ENCODE data around the gene MGAT4B.
"Not testable (repeated sequence)": the region's sequence is repeated elsewhere in the genome, so short reads cannot be mapped to it uniquely, and the experiment has no call there.

The MGAT4B gene

DNA sequence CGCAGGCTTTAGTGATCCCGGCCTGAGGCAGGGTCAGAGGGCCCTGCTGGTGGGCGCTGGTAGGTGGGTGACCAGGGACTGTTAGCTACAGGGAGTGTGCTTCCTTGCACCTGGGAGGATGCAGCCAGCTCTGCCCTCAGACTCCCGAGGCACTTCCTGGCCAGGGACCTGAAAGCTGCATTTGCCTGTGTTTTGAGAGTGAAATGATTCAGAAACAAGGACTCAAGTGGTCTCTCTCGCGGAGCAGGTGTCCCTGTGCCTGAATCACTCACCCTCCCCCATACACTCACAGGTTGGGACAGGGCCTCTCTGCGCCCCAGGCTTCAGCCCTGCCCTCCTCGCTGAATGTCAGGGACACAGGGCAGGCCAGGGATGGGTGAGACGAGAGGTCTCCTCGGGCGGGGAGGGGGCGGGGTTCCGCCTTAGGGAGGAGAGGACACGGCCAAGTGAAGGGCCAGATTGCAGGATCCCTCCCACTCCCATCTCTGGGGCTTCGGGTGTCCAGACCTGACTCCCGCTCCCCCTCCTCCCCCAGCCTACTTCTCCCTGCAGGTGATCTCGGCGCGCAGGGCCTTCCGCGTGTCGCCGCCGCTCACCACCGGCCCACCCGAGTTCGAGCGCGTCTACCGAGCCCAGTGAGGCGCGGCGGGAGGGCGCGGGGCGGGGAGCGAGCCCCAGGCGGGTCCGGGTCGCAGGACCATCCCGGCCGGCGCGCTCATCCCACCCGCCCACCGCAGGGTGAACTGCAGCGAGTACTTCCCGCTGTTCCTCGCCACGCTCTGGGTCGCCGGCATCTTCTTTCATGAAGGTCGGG is 11.4 kb downstream of the MGAT4B start:
- no peak for DNase-seq (ENCODE audit: low read depth in 2 of 2)

DNA sequence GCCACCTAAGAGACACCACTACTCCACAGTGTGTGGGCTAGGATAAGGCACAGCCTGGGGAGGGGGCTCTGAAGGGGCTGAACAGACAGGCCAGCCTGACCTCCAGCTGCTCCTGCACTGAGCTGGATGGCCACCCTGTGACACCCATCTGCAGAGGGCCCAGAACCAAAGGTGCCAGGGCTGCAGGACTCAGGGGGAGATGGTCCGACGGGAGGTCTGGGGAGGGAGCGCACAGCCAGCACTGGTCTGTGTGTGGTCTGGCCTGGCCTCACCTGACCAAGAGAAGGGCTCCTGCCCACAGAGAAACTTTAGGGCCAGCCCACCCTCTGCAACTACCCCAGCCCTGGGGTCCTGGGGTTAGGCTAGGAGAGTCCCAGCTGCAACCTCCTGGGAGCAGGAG is 12.1 kb downstream of the MGAT4B start:
- DNase-seq (ENCODE audit: low read depth in 2 of 2) = no peak

DNA sequence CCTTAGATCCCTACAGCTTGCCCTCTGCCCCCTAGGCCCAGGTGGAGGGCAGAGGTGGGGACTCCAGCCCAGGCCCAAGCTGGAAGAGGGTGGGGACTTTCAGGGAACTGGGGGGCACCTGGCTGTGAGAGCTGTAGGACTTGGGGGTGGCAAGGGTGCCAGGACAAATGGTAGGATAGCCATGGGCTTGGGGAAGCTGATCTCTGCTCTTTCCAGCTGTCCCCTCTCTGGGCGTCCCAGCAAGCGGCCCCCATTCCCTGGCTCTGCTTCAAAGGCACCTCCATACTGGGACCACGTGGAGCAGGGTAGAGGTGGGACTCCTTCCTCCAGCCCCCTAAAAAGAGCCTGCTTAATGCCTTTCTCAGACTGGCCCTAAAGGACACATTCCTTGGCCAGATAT is 12.5 kb downstream of the MGAT4B start:
- no peak for DNase-seq (ENCODE audit: low read depth in 2 of 2)

DNA sequence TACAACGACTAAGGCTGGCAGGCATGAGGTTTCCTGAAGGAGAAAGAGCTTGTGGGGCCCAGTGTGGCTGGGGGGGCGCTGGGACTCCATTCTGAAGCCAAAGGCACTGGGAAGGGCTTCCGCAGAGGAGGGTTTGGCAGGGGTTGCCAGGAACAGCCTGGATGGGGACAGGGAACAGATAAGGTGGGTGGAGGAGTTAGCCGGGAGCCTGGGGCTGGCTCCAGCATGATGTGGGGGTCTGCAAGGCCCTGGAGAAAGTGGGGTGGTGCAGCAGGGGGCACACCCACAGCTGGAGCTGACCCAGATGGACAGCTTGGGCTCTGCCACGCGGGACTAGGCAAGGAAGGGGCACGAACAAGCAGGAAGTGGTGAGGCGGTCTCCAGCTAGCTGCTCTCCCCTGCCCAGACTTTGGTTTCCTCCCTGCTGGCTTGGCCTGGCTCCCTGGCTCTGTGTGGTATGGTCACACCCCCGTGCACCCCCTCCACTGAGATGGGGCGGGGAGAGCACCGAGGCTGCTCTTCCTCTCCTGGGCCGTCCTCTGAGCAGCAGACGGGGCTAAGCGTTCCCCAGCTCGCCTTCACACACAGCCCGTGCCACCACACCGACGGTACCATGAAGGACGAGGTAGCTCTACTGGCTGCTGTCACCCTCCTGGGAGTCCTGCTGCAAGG is 13.1 kb downstream of the MGAT4B start, which contains the start of gene LTC4S:
LTC4S (plus strand) TSS at position 519 of the 672 bp plus-strand sequence; CDS start at position 614, 95 bp downstream.
- DNase-seq (ENCODE audit: low read depth in 2 of 2) = no peak

- DNase-seq (ENCODE audit: low read depth in 2 of 2) = no peak
These were observed 13.8 kb downstream of the MGAT4B start for GRCh38 chr5:179792612-179793467.

GRCh38 chr5:179791881-179792611 is 14.6 kb downstream of the MGAT4B start:
- no peak for DNase-seq (ENCODE audit: low read depth in 2 of 2)

DNA sequence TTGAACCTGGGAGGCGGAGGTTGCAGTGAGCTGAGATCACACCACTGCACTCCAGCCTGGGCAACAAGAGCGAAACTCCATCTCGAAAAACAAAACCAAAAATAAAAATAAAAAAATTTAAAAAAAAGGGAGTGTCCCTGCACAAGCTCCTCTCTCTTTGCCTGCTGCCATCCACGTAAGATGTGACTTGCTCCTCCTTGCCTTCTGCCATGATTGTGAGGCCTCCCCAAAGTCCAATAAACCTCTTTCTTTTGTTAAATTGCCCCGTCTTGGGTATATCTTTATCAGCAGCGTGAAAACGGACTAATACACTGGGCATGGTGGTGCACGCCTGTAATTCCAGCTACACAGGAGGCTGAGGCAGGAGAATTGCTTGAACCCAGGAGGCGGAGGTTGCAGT is 17.4 kb downstream of the MGAT4B start:
- not testable (repeated sequence) for DNase-seq (ENCODE audit: low read depth in 2 of 2)

DNA sequence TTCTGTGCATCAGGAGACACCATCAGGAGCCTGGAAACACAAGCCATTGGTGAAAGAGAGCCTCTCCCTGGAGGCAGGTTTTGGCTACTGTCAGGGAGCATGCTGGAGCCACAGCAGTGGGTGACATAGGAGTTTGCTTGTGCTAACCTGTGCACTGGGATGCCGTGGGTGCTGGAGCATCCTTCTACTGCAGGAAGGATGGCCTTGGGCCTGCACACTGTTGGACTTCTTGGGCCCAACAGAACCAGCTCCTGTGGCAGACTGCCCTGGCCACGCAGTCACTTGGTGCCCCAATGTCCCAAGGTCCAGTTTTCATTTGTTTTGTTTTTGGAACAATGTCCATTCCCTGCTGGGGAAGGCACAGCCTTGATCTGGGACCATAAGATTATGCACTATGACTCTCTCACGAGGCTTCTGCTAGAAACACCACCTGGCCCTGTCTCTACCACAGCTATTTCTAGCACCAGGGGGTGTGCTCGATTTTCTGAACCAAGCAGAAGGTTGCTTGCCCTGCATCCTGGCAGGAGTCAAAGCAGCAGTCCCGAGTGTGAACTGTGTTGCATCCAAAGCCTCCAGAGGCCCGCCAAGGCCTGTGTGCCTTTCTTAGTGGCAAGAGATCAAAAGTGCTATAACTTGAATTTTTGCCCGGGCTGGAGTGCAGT is 18.3 kb downstream of the MGAT4B start:
- DNase-seq (ENCODE audit: low read depth in 2 of 2) = no peak

DNA sequence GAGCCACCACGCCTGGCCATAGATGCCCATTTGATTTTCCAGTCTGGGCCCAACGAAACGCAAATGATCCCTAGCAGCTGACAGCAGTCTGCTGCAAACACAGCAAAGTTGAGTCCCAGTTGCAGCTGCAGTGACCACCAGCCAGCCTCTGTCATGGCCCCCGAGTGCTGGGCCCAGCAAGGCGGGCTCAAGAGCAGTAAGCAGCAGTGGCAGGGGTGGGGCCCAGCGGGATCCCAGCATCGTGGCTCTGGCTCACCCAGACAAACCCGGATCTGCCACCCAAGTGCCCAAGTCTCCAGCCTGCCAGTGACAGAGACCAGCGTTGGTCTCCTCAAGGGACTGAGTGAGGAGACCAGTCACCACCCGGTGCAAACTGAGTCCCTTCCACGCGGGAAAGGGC is 19.8 kb downstream of the MGAT4B start:
- DNase-seq (ENCODE audit: low read depth in 2 of 2) = no peak

GRCh38 chr5:179783128-179783527 is 23.5 kb downstream of the MGAT4B start:
- no peak for DNase-seq (ENCODE audit: low read depth in 2 of 2)

DNA sequence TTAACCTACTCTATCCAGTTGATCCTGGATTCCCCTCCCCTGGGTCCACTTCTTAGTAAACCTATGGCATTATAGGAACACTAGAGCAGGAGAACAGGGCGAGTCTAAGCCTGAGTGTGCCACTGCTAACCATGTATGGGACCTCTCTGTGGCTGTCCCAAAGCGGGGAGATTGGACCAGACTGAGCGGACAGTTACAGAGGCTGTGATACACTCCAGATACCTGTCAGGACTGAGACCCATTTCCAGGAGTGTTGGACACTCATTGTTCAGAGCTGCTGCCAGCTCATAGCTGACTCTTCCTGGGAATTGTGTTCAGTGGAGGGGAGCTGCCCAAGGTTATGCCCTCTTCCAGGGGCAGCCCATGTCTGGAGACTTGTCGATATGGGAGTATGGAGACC is 24.8 kb downstream of the MGAT4B start:
- no peak for DNase-seq (ENCODE audit: low read depth in 2 of 2)

DNA sequence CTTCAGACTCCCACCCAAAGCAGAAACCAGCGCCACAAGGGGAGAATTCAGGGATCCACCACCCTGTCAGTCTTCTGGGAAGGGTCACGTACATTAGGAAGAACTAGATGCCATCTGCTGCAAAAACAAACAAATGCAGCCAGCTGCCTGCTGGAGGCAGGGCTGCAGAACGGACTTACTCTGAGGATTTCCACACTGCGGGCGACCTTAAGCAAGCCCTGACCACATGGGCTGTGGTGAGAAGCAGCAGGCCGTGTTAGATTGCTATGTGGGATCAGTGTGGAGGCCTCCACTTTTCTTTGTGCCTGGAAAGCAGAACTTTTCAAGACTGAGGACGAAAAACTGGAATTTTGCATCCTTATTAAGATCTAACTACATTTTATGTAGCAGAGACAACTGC is 26.3 kb downstream of the MGAT4B start:
- no peak for DNase-seq (ENCODE audit: low read depth in 2 of 2)

DNA sequence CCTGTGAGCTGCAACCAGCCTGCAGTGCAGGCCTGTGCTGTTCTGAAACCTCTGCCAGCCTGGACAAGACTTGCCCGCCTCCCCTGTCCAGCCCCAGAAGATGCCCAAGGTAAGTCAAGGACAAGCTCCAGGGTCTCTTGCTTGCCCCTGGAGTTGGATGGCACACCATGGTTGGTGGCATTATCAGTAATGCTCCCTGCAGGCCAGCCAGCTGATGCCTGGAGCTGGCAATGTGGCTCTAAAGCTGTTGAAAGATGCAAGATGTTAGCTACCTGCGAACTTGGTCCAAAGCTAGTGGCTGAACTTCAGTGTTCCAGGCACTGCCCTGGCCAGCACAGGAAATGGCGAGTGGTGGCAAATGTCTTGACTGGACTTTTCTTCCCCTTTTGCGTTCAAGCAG is 26.8 kb downstream of the MGAT4B start:
- no peak for DNase-seq (ENCODE audit: low read depth in 2 of 2)

DNA sequence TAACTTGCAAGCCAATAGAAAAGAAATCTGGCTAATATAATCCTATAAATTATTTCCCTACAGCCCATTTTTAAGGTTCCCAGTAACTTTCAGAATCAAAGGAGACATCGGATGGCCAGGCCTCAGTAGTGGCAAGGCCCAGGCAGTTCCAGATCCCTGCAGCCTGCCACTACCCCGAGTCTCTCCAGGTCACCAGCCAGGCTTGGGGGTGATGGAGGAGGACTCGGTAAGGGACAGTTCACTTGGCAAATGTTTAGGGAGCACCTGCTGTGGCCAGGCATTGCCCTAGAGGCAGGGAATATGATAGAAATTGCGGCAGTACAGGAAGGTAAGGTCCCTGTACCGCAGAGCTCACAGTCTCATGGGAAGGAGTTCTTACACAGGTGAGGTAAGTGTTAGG is 28.1 kb downstream of the MGAT4B start:
- DNase-seq (ENCODE audit: low read depth in 2 of 2) = no peak

DNA sequence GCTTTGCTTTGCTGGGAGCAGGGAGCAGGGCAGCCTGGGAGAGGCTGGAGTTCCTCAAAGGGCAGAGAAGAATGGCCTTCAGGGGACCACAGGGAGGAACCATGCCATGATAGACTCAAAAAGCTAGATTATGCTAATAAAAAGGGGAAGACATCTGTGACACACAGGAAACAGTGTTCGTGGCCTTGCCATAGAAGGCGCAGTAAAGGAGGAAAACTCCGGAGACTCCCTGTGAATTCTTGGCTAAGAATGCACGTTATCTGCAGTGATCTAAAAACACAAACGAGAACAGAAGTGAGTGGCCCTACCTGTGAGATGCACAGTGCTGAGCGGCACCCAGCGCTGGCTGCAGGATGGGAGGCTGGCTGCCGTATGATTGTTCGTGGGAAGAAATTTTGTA is 28.8 kb downstream of the MGAT4B start:
- no peak for DNase-seq (ENCODE audit: low read depth in 2 of 2)

DNA sequence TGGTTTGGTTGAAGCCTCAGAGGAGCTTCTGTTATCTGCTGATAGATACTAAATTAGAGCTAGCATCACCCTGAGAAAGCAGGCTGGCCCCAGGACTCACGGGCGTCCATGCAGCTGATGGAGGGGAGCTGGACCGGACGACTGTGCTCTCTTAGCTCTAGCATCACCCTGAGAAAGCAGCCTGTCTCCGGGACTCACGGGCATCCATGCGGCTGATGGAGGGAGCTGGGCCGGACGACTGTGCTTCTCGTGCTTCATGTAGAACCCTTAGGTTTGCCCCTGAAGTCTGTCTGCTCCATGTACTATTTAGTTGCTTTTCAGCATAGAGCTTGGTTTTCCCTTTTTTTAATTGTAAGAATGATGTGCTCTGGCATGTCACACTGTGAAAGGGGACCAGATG is 29.2 kb downstream of the MGAT4B start:
- no peak for DNase-seq (ENCODE audit: low read depth in 2 of 2)

GRCh38 chr5:179776411-179776938 is 30.2 kb downstream of the MGAT4B start:
- no peak for DNase-seq (ENCODE audit: low read depth in 2 of 2)

GRCh38 chr5:179774442-179774841 is 32.2 kb downstream of the MGAT4B start:
- DNase-seq (ENCODE audit: low read depth in 2 of 2) = no peak

DNA sequence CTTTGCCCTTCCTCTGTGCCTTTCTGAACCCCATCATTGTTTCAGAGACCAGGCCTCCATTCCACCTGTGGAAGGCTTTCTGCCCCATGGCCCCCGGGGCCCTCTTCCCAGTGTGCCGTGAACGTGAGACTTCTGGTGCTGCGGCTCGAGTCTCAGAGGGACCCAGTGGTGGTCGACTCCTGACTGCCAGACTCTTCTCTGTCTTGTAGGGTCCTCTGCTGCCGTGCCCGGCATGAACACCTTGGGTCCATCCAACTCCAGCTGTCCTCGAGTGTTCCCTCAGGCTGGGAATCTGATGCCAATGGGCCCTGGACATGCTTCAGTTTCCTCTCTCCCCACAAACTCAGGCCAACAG is 33.0 kb downstream of the MGAT4B start:
- DNase-seq (ENCODE audit: low read depth in 2 of 2) = no peak

- no peak for DNase-seq (ENCODE audit: low read depth in 2 of 2)
These were observed 34.3 kb downstream of the MGAT4B start for GRCh38 chr5:179772351-179772750.

- no peak for DNase-seq (ENCODE audit: low read depth in 2 of 2)
These were observed 35.3 kb downstream of the MGAT4B start for GRCh38 chr5:179771311-179771895.

All from stimulated activated CD8-positive, alpha-beta memory T cell treated with anti-CD3 and anti-CD28 coated beads, Interleukin-2, amount 100 ng/mL, for 48 hours (primary cell).